Fibroblast of the aortic adventitia (primary cell): Measurements from ENCODE around the gene TRIM45. TPM values are rescaled to one million over a fixed set of nuclear protein-coding genes. Genes with fewer than 3 reads are reported as not detected.
"Not testable (repeated sequence)": the region's sequence is repeated elsewhere in the genome, so short reads cannot be mapped to it uniquely, and the experiment has no call there.

Experiments
- DNase-seq: peaks from one replicate; pipeline ENCODE4 v3.0.0-alpha.2; 2010; ENCODE audit warnings: low read depth
- H3K4me3 ChIP-seq: 2 replicates; pipeline ENCODE4 v1.5.1; 2011; ENCODE audit warnings: low read depth, mild to moderate bottlenecking, control low read depth, low read length, moderate library complexity
- CTCF ChIP-seq: IDR thresholded peaks from 2 replicates; pipeline ENCODE4 v1.5.1; 2011; ENCODE audit warnings: mild to moderate bottlenecking, low read length, control low read depth, inconsistent platforms; ENCODE audit not compliant: insufficient read depth
- total RNA-seq: library from RNA; depleted of rRNA; stranded (reverse); fragments of >200 nt; gene quantifications from 2 replicates; pipeline ENCODE4 v1.2.3, GENCODE V29; 2012; ENCODE audit warnings: low replicate concordance

TRIM45 gene
- total RNA-seq, 1 donor = 3.3 TPM

- TF ChIP-seq CTCF = no peak
- H3K4me3 ChIP-seq = peak overlapping the region; percentile 93
- peak; percentile 45 for DNase-seq
Observed at GRCh38 chr1:117120774-117121588, 568 bp downstream of the TRIM45 start.

- not testable (repeated sequence) for H3K4me3 ChIP-seq, DNase-seq
Observed at GRCh38 chr1:117119144-117119543, 2.4 kb downstream of the TRIM45 start.

GRCh38 chr1:117118137-117118536, 3.4 kb downstream of the TRIM45 start:
- no peak for TF ChIP-seq CTCF
- H3K4me3 ChIP-seq = no peak overlapping the region
- DNase-seq = no peak

- H3K4me3 ChIP-seq = no peak overlapping the region
- TF ChIP-seq CTCF = no peak
- DNase-seq = no peak
Observed at GRCh38 chr1:117117697-117118096, 3.9 kb downstream of the TRIM45 start.

- TF ChIP-seq CTCF = no peak
- no peak overlapping the region for H3K4me3 ChIP-seq
- no peak for DNase-seq
Observed at GRCh38 chr1:117116784-117117130, 4.8 kb downstream of the TRIM45 start.

- no peak for DNase-seq
- TF ChIP-seq CTCF = no peak
- H3K4me3 ChIP-seq = no peak overlapping the region
Observed at GRCh38 chr1:117116090-117116783, 5.3 kb downstream of the TRIM45 start.

- no peak for DNase-seq
- no peak for TF ChIP-seq CTCF
- no peak overlapping the region for H3K4me3 ChIP-seq
Observed at GRCh38 chr1:117114877-117115276, 6.7 kb downstream of the TRIM45 start.
